ENCODE results near the gene ALPL.

The ALPL gene

DNA sequence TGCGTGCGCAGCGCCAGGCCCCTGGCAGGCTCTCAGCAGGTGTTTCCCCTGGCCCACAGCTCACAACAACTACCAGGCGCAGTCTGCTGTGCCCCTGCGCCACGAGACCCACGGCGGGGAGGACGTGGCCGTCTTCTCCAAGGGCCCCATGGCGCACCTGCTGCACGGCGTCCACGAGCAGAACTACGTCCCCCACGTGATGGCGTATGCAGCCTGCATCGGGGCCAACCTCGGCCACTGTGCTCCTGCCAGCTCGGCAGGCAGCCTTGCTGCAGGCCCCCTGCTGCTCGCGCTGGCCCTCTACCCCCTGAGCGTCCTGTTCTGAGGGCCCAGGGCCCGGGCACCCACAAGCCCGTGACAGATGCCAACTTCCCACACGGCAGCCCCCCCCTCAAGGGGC lies 68.1 kb downstream of the ALPL start:
- DNase-seq (ENCODE audit: low spot score) = no peak
- Mint-ChIP-seq H3K9me3 (no peaks in the 10 kb centered on the region), H3K4me3 (no peak overlapping the region), H3K27me3 (ENCODE audit: low read depth) (peaks cover 4% of the 10 kb centered on the region), H3K36me3 (ENCODE audit: low read depth) (no peaks in the 10 kb centered on the region), H3K4me1 (ENCODE audit: low read depth) (no peaks in the 10 kb centered on the region), H3K27ac (no peak overlapping the region)

DNA sequence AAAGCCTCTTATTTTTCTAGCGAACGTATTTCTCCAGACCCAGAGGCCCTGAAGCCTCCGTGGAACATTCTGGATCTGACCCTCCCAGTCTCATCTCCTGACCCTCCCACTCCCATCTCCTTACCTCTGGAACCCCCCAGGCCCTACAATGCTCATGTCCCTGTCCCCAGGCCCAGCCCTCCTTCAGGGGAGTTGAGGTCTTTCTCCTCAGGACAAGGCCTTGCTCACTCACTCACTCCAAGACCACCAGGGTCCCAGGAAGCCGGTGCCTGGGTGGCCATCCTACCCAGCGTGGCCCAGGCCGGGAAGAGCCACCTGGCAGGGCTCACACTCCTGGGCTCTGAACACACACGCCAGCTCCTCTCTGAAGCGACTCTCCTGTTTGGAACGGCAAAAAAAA lies 68.7 kb downstream of the ALPL start:
- Mint-ChIP-seq H3K9me3 (no peaks in the 10 kb centered on the region), H3K27ac (no peak overlapping the region), H3K36me3 (ENCODE audit: low read depth) (no peaks in the 10 kb centered on the region), H3K4me3 (no peak overlapping the region), H3K27me3 (ENCODE audit: low read depth) (peaks cover 4% of the 10 kb centered on the region), H3K4me1 (ENCODE audit: low read depth) (no peaks in the 10 kb centered on the region)
- no peak for DNase-seq (ENCODE audit: low spot score)

DNA sequence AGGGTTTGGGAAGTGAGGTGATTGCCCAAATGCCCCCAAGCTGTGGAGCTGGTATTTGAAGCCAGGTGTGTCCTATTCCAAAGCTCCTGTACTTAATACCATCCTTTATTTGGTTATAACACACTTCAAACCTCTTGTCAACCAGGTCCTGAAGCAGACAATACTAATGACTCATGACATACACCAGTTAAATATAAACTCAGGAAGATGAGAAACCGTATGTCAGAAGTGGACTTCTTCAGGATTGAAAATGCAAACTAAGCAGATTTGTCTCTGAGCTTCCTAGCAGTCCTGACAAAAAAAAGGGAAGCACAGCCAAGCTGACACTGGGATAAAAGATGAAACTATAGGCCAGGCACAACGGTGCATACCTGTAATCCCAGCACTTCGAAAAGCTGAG lies 70.6 kb downstream of the ALPL start:
- Mint-ChIP-seq H3K27ac (no peak overlapping the region), H3K4me3 (no peak overlapping the region), H3K27me3 (ENCODE audit: low read depth) (no peaks in the 10 kb centered on the region), H3K4me1 (ENCODE audit: low read depth) (no peaks in the 10 kb centered on the region), H3K36me3 (ENCODE audit: low read depth) (no peaks in the 10 kb centered on the region), H3K9me3 (no peaks in the 10 kb centered on the region)
- DNase-seq (ENCODE audit: low spot score) = no peak

DNA sequence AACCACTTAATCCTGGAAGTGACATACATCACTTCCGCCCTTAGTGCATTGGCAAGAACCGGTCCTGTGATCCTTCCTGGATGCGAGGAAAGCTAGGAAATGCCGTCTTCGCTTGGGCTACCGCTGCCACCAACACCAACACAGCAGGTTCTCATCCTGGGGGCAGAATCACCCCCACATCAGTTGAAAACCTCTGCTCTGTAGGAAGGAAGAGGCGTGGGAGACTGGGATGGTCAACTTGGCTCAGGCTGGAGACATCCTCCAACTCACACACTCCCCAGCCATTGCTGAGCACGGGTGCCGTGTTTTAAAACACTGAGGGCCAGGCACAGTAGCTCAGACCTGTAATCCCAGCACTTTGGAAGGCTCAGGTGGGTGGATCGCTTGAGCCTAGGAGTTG lies 74.9 kb downstream of the ALPL start:
- no peaks in the 10 kb centered on the region for H3K9me3 Mint-ChIP-seq
- no peak overlapping the region for H3K27ac Mint-ChIP-seq
- no peaks in the 10 kb centered on the region for H3K4me1 Mint-ChIP-seq (ENCODE audit: low read depth)
- no peaks in the 10 kb centered on the region for H3K27me3 Mint-ChIP-seq (ENCODE audit: low read depth)
- H3K4me3 Mint-ChIP-seq = no peak overlapping the region
- H3K36me3 Mint-ChIP-seq (ENCODE audit: low read depth) = no peaks in the 10 kb centered on the region
- no peak for DNase-seq (ENCODE audit: low spot score)

DNA sequence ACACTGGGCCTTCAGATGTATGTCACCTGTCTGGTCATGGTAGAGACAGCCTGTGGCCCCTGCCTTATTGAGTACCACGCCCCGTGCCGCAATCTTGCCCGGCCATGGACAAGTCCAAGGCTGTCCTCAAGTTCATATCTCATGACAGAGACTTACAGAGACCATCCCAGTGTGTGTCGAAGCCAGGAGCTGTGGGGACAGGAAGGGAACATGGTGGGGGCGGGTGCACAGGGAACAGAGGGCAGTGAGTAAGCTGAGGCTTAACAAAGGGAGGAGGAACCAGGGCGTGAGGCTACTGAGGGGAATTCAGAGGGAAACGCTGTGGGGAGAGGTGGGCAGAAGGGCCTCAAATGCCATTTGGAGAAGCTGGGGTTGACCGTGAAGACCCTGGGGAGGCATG lies 75.8 kb downstream of the ALPL start:
- Mint-ChIP-seq H3K27ac (no peak overlapping the region), H3K36me3 (ENCODE audit: low read depth) (no peaks in the 10 kb centered on the region), H3K4me1 (ENCODE audit: low read depth) (no peaks in the 10 kb centered on the region), H3K27me3 (ENCODE audit: low read depth) (no peaks in the 10 kb centered on the region), H3K9me3 (no peaks in the 10 kb centered on the region), H3K4me3 (no peak overlapping the region)
- no peak for DNase-seq (ENCODE audit: low spot score)

DNA sequence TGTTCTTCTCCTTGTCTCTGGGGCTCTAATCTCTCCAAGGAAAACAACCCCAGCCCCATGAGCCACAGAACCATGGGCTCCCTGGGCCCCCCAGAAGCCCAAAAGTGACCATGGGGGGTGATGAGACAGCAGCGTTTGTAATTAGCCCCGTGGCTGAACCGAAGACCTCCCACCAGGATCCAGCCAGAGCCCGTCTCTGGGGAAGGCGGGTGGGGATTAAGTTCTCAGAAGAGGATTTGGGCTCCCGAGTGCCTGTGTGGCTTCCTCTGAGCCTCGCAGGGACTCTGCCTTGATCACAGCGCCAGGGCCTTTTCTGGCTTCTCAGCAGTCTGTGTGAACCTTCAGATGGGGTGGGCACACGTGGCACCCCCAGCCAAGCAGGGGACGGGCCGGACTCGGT lies 77.0 kb downstream of the ALPL start:
- Mint-ChIP-seq H3K36me3 (ENCODE audit: low read depth) (no peaks in the 10 kb centered on the region), H3K27me3 (ENCODE audit: low read depth) (no peaks in the 10 kb centered on the region), H3K4me1 (ENCODE audit: low read depth) (no peaks in the 10 kb centered on the region)

DNA sequence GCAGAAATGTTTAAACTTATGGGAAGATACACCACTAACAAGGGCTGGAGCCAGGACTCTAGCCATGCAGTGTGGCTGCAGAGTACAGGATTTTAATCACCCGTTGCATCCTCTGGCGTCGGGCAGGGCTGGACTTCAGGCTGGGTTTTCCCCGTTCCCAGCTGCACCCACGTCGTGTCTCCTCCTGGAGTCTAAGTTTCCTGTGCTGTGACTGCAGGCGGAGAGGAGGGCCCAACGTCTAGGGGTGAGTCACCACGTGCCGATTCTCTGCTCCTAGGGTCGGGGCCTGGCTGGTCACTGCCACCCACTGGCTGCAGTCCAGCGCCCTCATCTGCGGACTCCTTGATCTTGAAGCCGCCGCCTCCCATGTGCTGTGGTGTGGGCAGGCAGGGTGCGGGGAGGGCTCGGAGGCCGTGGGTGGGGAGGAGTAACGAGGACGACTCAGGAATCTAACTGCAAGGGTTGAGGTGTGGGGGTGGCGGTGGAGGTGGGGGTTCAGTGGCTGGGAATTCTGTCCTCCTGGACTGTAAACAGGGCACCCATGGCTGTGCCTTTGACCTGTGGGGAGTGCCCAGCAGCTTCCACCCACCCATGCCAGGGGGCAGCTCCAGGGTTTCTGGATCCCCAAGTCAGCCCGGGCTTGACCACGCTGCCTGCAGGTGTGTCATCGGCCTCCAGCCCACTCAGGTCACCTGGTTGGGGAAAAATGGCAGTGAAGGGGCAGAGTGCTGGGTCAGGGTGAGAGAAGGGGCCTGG lies 77.8 kb downstream of the ALPL start:
- Mint-ChIP-seq H3K27ac (no peak overlapping the region), H3K9me3 (no peaks in the 10 kb centered on the region), H3K27me3 (ENCODE audit: low read depth) (no peaks in the 10 kb centered on the region), H3K4me1 (ENCODE audit: low read depth) (no peaks in the 10 kb centered on the region), H3K36me3 (ENCODE audit: low read depth) (no peaks in the 10 kb centered on the region), H3K4me3 (no peak overlapping the region)
- no peak for DNase-seq (ENCODE audit: low spot score)

More for the DNA sequence above, 77.0 kb downstream of the ALPL start:
- Mint-ChIP-seq H3K9me3 (no peaks in the 10 kb centered on the region), H3K4me3 (no peak overlapping the region), H3K27ac (no peak overlapping the region)
- no peak for DNase-seq (ENCODE audit: low spot score)

DNA sequence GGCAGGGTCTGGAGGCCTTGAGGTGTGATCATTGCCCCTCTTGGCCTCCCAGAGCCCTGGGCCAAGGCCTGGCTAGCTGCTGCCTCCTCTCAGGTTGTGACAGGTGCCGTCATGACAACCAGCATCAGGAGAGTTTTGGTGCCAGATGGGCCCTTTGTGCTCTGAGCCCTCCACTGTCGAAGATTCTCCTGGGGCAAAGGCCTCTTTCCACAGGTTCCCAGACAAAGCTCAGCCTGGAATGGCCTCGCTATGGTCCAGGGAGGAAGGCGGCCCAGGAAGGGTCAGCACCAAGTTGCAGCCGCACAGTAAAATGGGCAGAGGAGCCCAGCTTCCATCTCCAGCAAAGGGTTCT lies 78.4 kb downstream of the ALPL start:
- H3K4me1 Mint-ChIP-seq (ENCODE audit: low read depth) = no peaks in the 10 kb centered on the region
- no peaks in the 10 kb centered on the region for H3K27me3 Mint-ChIP-seq (ENCODE audit: low read depth)
- DNase-seq (ENCODE audit: low spot score) = no peak
- no peaks in the 10 kb centered on the region for H3K36me3 Mint-ChIP-seq (ENCODE audit: low read depth)
- no peak overlapping the region for H3K27ac Mint-ChIP-seq
- H3K4me3 Mint-ChIP-seq = no peak overlapping the region
- no peaks in the 10 kb centered on the region for H3K9me3 Mint-ChIP-seq

DNA sequence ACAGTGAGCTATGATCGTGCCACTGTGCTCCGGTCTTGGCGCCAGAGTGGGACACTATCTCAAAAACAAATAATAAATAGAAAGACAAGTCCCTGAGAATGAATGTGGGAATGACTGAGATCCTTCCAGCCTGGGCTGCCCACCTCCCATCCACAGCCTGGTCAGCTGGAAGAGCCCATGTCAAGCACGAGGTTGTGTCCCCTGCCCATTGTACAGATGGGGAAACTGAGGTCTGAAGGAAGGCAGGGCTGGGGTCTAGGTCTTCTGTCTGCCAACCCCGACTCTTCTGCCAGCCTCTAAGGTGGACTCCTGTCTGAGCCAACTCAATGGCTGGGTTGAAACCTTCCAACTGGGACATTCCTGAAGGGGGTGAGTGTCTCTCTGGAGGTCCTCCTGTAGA lies 80.4 kb downstream of the ALPL start:
- Mint-ChIP-seq H3K27ac (no peak overlapping the region), H3K27me3 (ENCODE audit: low read depth) (no peaks in the 10 kb centered on the region), H3K9me3 (no peaks in the 10 kb centered on the region), H3K36me3 (ENCODE audit: low read depth) (no peaks in the 10 kb centered on the region), H3K4me3 (no peak overlapping the region), H3K4me1 (ENCODE audit: low read depth) (no peaks in the 10 kb centered on the region)
- DNase-seq (ENCODE audit: low spot score) = no peak

DNA sequence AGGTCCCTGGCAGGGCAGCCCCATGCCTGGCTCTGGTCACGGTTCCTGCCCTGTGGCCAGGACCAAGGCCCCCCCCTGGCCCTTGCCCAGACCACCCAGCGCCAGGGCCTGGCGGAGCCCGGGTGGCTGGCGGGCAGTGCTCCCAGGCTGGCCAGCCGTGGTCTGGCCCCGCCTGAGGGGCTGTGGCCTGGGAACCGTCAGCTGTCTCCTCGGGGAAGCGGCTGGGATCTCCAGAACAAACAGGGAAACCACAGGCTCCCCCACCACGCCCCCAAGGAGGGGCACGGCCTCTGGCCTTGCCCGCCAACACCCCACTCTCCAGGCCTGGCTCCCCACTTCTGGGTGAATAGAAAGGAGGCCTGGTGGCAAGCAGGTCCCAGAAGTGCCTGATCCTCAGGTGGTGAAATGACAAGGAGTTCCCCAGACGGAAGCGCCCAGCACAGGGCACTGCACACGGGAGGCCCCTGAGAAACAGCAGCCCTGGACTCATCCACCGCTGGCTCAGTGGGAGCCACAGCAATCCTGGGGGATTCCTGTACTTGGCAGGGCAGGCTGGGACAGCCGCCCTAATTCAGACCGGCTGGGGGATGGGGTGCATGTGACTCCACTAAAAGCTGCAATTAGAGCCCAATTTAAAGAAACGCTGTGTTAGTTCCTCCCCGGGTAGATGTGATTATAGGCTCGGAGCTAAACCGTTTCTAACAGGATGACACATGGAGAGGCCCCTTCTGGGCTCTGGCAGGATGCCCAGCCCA lies 81.1 kb downstream of the ALPL start:
- Mint-ChIP-seq H3K36me3 (ENCODE audit: low read depth) (no peaks in the 10 kb centered on the region), H3K27me3 (ENCODE audit: low read depth) (no peaks in the 10 kb centered on the region), H3K9me3 (no peaks in the 10 kb centered on the region), H3K27ac (no peak overlapping the region), H3K4me1 (ENCODE audit: low read depth) (no peaks in the 10 kb centered on the region), H3K4me3 (no peak overlapping the region)
- no peak for DNase-seq (ENCODE audit: low spot score)

DNA sequence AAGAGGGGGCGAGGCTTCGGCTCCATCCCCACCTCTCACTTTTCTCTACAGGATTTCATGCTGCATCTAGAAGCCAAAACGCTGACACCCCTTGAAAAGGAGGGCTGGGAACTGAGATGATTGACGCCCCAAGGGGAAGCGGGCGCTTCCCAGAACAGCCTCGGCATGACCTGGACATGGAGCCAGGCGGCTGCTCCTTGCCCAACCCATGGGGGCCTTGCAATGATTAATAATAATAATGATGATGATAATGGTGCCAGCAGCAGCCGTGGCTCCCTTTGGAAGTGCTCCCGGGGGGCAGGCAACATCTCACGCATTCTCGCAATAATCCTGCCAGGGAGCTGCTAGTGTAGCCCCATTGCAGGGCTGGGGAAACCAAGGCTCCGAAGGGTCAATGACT lies 81.7 kb downstream of the ALPL start:
- Mint-ChIP-seq H3K27me3 (ENCODE audit: low read depth) (no peaks in the 10 kb centered on the region), H3K4me1 (ENCODE audit: low read depth) (no peaks in the 10 kb centered on the region), H3K36me3 (ENCODE audit: low read depth) (no peaks in the 10 kb centered on the region)

DNA sequence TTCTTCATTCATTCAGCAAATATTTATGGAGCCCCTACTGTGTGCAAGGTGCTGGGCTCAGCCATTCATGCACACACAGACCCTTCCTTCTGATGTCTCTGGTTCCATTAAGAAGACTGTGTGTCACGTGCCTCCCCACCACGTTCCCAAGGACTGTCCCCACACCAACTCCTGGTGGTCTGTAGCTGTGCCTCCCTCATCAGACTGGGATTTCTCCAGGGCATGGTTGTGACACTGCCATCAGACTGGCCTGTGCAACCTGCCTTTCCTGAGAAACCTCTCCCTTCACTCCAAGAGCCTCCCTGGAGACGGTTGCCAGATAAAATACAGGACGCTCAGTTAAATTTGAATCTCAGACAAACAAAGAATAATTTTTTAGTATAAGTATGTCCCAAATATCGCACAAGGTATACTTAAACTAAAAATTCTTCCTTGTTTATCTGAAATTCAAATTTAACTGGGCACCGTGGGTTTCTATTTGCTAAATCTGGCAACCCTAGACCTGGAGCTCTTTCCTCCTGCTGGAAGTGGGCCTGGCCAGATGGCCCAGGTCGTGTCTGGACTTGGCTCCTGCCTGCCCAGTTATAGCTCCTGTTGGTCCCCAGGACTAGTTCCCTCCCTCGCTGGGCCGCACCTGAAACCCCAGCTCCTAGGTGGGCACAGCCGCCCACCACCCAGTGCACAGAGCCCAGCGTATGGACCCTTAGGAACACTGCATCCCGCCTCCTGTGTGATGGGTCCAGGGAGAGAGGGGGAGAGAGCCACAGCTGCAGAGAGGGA lies 83.1 kb downstream of the ALPL start:
- Mint-ChIP-seq H3K27me3 (ENCODE audit: low read depth) (no peaks in the 10 kb centered on the region), H3K9me3 (no peaks in the 10 kb centered on the region), H3K4me1 (ENCODE audit: low read depth) (no peaks in the 10 kb centered on the region), H3K36me3 (ENCODE audit: low read depth) (no peaks in the 10 kb centered on the region), H3K27ac (no peak overlapping the region), H3K4me3 (no peak overlapping the region)
- no peak for DNase-seq (ENCODE audit: low spot score)

More for the DNA sequence above, 81.7 kb downstream of the ALPL start:
- DNase-seq (ENCODE audit: low spot score) = no peak
- no peaks in the 10 kb centered on the region for H3K9me3 Mint-ChIP-seq
- no peak overlapping the region for H3K27ac Mint-ChIP-seq
- H3K4me3 Mint-ChIP-seq = no peak overlapping the region

DNA sequence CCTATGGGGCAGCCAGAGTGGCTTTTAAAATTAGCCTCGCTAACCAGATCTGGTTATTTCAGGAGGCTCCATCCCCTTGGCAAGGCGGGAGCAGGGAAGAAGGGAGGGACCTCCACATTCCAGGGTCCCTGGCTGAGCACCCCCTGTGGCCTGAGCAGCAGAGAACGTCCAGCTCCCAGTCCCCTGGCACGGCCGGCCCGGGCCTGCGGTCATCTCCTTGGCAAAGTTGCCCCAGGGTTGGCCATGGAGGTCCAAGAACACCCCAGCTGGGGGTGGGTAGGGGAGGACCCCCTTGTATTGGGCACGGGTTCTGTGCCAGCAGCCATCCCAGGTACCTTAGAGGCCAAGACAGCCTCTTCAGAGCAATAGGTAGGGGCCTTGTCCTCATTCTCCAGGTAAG lies 84.0 kb downstream of the ALPL start:
- Mint-ChIP-seq H3K27ac (no peak overlapping the region), H3K4me3 (no peak overlapping the region), H3K27me3 (ENCODE audit: low read depth) (no peaks in the 10 kb centered on the region), H3K36me3 (ENCODE audit: low read depth) (no peaks in the 10 kb centered on the region), H3K4me1 (ENCODE audit: low read depth) (no peaks in the 10 kb centered on the region), H3K9me3 (no peaks in the 10 kb centered on the region)
- DNase-seq (ENCODE audit: low spot score) = no peak

DNA sequence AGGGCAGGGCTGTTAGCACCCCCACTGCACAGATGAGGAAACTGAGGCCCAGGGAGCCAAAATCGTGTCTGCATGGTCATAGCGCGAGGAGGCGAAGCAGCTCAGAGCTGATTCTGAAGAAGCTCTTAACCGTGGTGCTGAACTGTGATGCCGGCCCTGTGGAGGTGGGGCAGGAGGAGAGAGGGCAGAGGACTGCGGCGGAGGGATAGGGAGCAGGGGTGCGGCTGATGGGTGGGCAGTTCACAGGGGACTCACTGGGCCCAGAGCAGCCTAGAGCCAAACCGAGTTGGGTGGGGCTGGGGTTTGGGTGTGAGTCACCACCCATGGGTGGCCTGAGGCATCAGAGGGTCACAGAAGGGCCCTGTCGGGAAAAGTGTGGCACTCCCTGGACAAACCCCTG lies 85.3 kb downstream of the ALPL start:
- Mint-ChIP-seq H3K4me1 (ENCODE audit: low read depth) (no peaks in the 10 kb centered on the region), H3K4me3 (no peak overlapping the region), H3K27ac (no peak overlapping the region), H3K9me3 (no peaks in the 10 kb centered on the region), H3K27me3 (ENCODE audit: low read depth) (no peaks in the 10 kb centered on the region), H3K36me3 (ENCODE audit: low read depth) (no peaks in the 10 kb centered on the region)
- DNase-seq (ENCODE audit: low spot score) = no peak

Measured in T-helper 2 cell treated with Interferon-gamma antibody and Interleukin-4, amounts not matched to agents 5 μg/mL and 100 μg/mL, for 36 hours (primary cell).